ENCODE measurements around the gene KRT3. TPM values are rescaled to one million over a fixed set of nuclear protein-coding genes. Genes with fewer than 3 reads are reported as not detected.

The KRT3 gene
- total and polyA plus RNA-seq, 9 of the 15 experiments (the other 6 are each of a cell fraction or from before 2014, with no cell fraction given), result not detected

DNA sequence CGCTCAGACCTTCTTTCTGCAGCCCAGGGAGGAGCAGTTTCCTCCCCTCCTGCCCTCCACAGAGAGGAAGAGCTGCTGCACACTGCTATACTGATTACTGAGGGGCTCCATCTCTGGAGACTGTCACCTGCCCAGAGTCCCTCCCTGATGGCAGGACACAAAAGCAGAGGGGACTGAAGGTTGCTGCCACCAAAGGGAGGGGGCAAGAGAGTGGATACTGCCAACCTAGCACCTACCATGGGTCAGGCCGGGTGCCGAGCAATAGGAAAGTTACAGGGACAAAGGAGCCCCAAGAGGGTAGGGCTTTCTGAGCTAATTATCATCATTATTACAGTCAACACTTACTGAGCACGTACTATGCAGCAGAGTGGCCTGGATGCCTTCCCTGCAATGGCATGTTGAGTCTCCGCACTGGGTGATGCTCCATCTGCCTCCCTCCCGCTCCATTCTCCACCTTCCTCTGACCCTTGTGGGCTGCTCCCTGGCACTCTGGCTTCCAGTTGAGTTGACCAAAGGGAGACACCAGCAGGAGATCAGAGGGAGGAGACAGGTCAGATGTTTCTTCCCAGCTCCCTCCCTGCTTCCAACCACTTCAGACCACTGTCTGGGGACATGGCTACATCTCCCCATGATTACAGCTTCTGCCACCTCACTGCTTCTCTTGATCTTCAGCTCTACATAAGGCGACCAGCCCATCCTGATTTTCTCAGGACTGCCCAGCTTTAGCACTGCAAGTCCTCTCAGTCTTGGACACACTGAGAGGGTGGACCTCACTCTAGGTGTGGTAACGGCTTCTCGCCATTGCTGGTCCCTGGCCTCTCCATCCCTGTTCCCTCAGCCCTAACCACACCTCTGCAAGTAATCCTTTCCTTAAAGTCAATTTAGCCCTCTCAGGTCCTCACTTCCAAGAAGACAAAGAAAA is 40.8 kb upstream of the KRT3 start:
- no peaks in the 10 kb centered on the region for H3K9me3 ChIP-seq (replicated peaks; ENCODE audit: control insufficient read depth, insufficient read depth, low read depth, low read length)
- H4K20me1 ChIP-seq (replicated peaks; ENCODE audit: control insufficient read depth, insufficient read depth, low read length), result 0 out of 2 replicates have a peak, but pooled peaks cover 13% of the 10 kb centered on the region
- no peaks in the 10 kb centered on the region for H3K36me3 ChIP-seq (ENCODE audit: control insufficient read depth, insufficient read depth, low read length)
- ATAC-seq (peak; percentile 13; the same call in 2 of the 3 replicates), DNase-seq (ENCODE audit: extremely low read depth in 1 of 4, low spot score in 3 of 4) (no peak), FAIRE-seq (no peak)
- H3K4me3 ChIP-seq, result no peak overlapping the region
- POLR2A ChIA-PET, result no interaction called here
- H2AFZ ChIP-seq (ENCODE audit: low read depth, low read length), result no peak overlapping the region
- H3K79me2 ChIP-seq (ENCODE audit: control insufficient read depth, insufficient read depth, low read length), result no peaks in the 10 kb centered on the region
- CTCF ChIA-PET (ENCODE audit: low intra/inter-chr PET ratio), result interaction anchor here (0.5 kb wide), 1 partner anchor 143 kb away, joined by 3 read pairs; no protein-coding TSS in a partner anchor
- peaks cover 18 to 61% of the 10 kb centered on the region in 2 experiments for H3K27me3 ChIP-seq (ENCODE audit: control insufficient read depth in 2 of 2, insufficient read depth in 2 of 2, low read length in 2 of 2)
- BruUV-seq (replicated peaks), result no TSS peak
- H3K4me1 ChIP-seq (replicated peaks in 1 of 2; ENCODE audit: control insufficient read depth in 2 of 2, insufficient read depth in 2 of 2, low read length in 2 of 2), result peaks cover 13% of the 10 kb centered on the region in 2 experiments; a peak in 3 of 5 replicates
- H3K27ac ChIP-seq (ENCODE audit: extremely low read depth, low read depth, low read length), result no peak overlapping the region
- in situ Hi-C loops (cut with MboI) (no loop called here), intact Hi-C loops (cut with micrococcal nuclease) (no loop called here)
- H3K4me2 ChIP-seq (ENCODE audit: insufficient read depth, low read length), result 0 out of 2 replicates have a peak overlapping the region, but pooled peaks have one; percentile 0
- 27% methylated on average over 9 of the region's 9 CpGs for WGBS (ENCODE audit: insufficient coverage, low coverage, missing lambda C conversion rate)
- H3K9me1 ChIP-seq (ENCODE audit: control insufficient read depth, insufficient read depth, low read length), result no peaks in the 10 kb centered on the region
- H3K9ac ChIP-seq (ENCODE audit: insufficient read depth in 1 of 2, low read depth in 2 of 2, low read length in 2 of 2), result no peak overlapping the region
- TF ChIP-seq SMARCA4 (IDR thresholded peaks at IDR 0.05) (no peak), WHSC1 (IDR thresholded peaks at IDR 0.05; ENCODE audit: low read length) (no peak), ETV1 (tag; conservative IDR thresholded peaks at IDR 0.05; ENCODE audit: low read depth) (no peak), HEY1 (CRISPR knock-in tag; IDR thresholded peaks at IDR 0.05; ENCODE audit: borderline replicate concordance) (no peak), PYGO2 (tag; IDR thresholded peaks at IDR 0.05) (no peak), MEIS2 (IDR thresholded peaks at IDR 0.05; ENCODE audit: partially characterized antibody) (no peak), ZBTB33 (CRISPR knock-in tag; IDR thresholded peaks at IDR 0.05) (no peak), FOXP1 (CRISPR knock-in tag; IDR thresholded peaks at IDR 0.05) (no peak), HMG20B (CRISPR knock-in tag; IDR thresholded peaks at IDR 0.05) (no peak), BRD4 (IDR thresholded peaks at IDR 0.05) (no peak), KLF1 (tag; IDR thresholded peaks at IDR 0.05) (no peak), MCM3 (IDR thresholded peaks at IDR 0.05) (no peak), ZNF197 (CRISPR knock-in tag; IDR thresholded peaks at IDR 0.05; ENCODE audit: low read depth) (no peak), CEBPG (CRISPR knock-in tag; IDR thresholded peaks at IDR 0.05) (no peak), CEBPG (tag; conservative IDR thresholded peaks at IDR 0.05 in 1 of 2, IDR thresholded peaks at IDR 0.05 in 1 of 2) (no peak)
- TF ChIP-seq, protein P1, sequence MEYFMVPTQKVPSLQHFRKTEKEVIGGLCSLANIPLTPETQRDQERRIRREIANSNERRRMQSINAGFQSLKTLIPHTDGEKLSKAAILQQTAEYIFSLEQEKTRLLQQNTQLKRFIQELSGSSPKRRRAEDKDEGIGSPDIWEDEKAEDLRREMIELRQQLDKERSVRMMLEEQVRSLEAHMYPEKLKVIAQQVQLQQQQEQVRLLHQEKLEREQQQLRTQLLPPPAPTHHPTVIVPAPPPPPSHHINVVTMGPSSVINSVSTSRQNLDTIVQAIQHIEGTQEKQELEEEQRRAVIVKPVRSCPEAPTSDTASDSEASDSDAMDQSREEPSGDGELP (CRISPR knock-in tag; IDR thresholded peaks at IDR 0.05; ENCODE audit: borderline replicate concordance), result no peak
